ENCODE data around the gene ZFP2. TPM values are rescaled to one million over a fixed set of nuclear protein-coding genes. Genes with fewer than 3 reads are reported as not detected.
A peak's percentile ranks its signal among the peaks of the same experiment; 100 is the strongest.
"Not testable (repeated sequence)": the region's sequence is repeated elsewhere in the genome, so short reads cannot be mapped to it uniquely, and the experiment has no call there.

The ZFP2 gene
- total RNA-seq (2014; rRNA removed; shearing (Covaris generic); ENCODE audit: low replicate concordance) = 0.43 TPM in 1 of 2 replicates, not detected in the other

GRCh38 chr5:178895615-178896571 lies at the start of gene ZFP2:
Gene ZFP2 (plus strand): TSS chr5:178895913. CDS start chr5:178931314, 35,401 bp downstream.
- no peak within 1 kb of the TSS for H3K4me3 ChIP-seq (ENCODE audit: low read length)
- no peak for DNase-seq
- H3K27ac ChIP-seq (ENCODE audit: low read length) = no peak within 1 kb of the TSS
- no peak within 1 kb of the TSS for H3K4me2 ChIP-seq (ENCODE audit: low read depth, low read length, poor library complexity, severe bottlenecking)
- no peaks in the 10 kb centered on the region for H3K27me3 ChIP-seq (ENCODE audit: low read length)
- H3K9ac ChIP-seq (ENCODE audit: low read length) = no peak within 1 kb of the TSS
- H4K20me1 ChIP-seq (ENCODE audit: insufficient read depth, low read depth, low read length) = no peaks in the 10 kb centered on the region
- H3K36me3 ChIP-seq (ENCODE audit: insufficient read depth, low read length) = no peaks in the 10 kb centered on the region
- no peaks in the 10 kb centered on the region for H3K9me2 ChIP-seq (replicated peaks; ENCODE audit: insufficient read depth, low read length)
- H3K9me3 ChIP-seq (ENCODE audit: low read length) = no peaks in the 10 kb centered on the region; the same call in 1 of the 2 replicates
- no peaks in the 10 kb centered on the region for H3K79me2 ChIP-seq (ENCODE audit: low read length)
- no peak within 1 kb of the TSS for H2AFZ ChIP-seq (ENCODE audit: low read length)
- H3K4me1 ChIP-seq (ENCODE audit: low read length) = no peaks in the 10 kb centered on the region

- Histone ChIP-seq H3K27me3 (ENCODE audit: low read length) (no peaks in the 10 kb centered on the region), H3K9me2 (replicated peaks; ENCODE audit: insufficient read depth, low read length) (no peaks in the 10 kb centered on the region), H3K4me3 (ENCODE audit: low read length) (no peak overlapping the region), H3K9me3 (ENCODE audit: low read length) (no peaks in the 10 kb centered on the region), H3K79me2 (ENCODE audit: low read length) (no peaks in the 10 kb centered on the region), H3K27ac (ENCODE audit: low read length) (no peak overlapping the region), H4K20me1 (ENCODE audit: insufficient read depth, low read depth, low read length) (no peaks in the 10 kb centered on the region), H3K4me2 (ENCODE audit: low read depth, low read length, poor library complexity, severe bottlenecking) (no peak overlapping the region), H3K36me3 (ENCODE audit: insufficient read depth, low read length) (no peaks in the 10 kb centered on the region), H3K9ac (ENCODE audit: low read length) (no peak overlapping the region), H2AFZ (ENCODE audit: low read length) (no peak overlapping the region), H3K4me1 (ENCODE audit: low read length) (no peaks in the 10 kb centered on the region)
- DNase-seq = no peak
These were observed 46.4 kb upstream of the ZFP2 start for GRCh38 chr5:178849316-178849715.

GRCh38 chr5:178851951-178852350 lies 43.8 kb upstream of the ZFP2 start:
- DNase-seq = no peak
- Histone ChIP-seq H3K27me3 (ENCODE audit: low read length) (no peaks in the 10 kb centered on the region), H4K20me1 (ENCODE audit: insufficient read depth, low read depth, low read length) (no peaks in the 10 kb centered on the region), H3K9me2 (replicated peaks; ENCODE audit: insufficient read depth, low read length) (no peaks in the 10 kb centered on the region), H3K4me1 (ENCODE audit: low read length) (no peaks in the 10 kb centered on the region), H3K79me2 (ENCODE audit: low read length) (no peaks in the 10 kb centered on the region), H3K4me2 (ENCODE audit: low read depth, low read length, poor library complexity, severe bottlenecking) (no peak overlapping the region), H3K36me3 (ENCODE audit: insufficient read depth, low read length) (no peaks in the 10 kb centered on the region), H3K4me3 (ENCODE audit: low read length) (no peak overlapping the region), H3K27ac (ENCODE audit: low read length) (no peak overlapping the region), H3K9me3 (ENCODE audit: low read length) (no peaks in the 10 kb centered on the region), H3K9ac (ENCODE audit: low read length) (no peak overlapping the region), H2AFZ (ENCODE audit: low read length) (no peak overlapping the region)

GRCh38 chr5:178854284-178854683 lies 41.4 kb upstream of the ZFP2 start:
- H3K4me3 ChIP-seq (ENCODE audit: low read length) = no peak overlapping the region
- no peaks in the 10 kb centered on the region for H3K9me2 ChIP-seq (replicated peaks; ENCODE audit: insufficient read depth, low read length)
- H2AFZ ChIP-seq (ENCODE audit: low read length) = no peak overlapping the region
- no peaks in the 10 kb centered on the region for H3K36me3 ChIP-seq (ENCODE audit: insufficient read depth, low read length)
- H3K79me2 ChIP-seq (ENCODE audit: low read length) = no peaks in the 10 kb centered on the region
- H3K27ac ChIP-seq (ENCODE audit: low read length) = no peak overlapping the region
- no peaks in the 10 kb centered on the region; the same call in 1 of the 2 replicates for H3K27me3 ChIP-seq (ENCODE audit: low read length)
- H4K20me1 ChIP-seq (ENCODE audit: insufficient read depth, low read depth, low read length) = no peaks in the 10 kb centered on the region
- H3K4me2 ChIP-seq (ENCODE audit: low read depth, low read length, poor library complexity, severe bottlenecking) = no peak overlapping the region
- DNase-seq = no peak
- no peaks in the 10 kb centered on the region for H3K4me1 ChIP-seq (ENCODE audit: low read length)
- no peaks in the 10 kb centered on the region for H3K9me3 ChIP-seq (ENCODE audit: low read length)
- no peak overlapping the region for H3K9ac ChIP-seq (ENCODE audit: low read length)

GRCh38 chr5:178859625-178860521 lies 35.8 kb upstream of the ZFP2 start, which contains the start of gene ZNF354B:
Gene ZNF354B (plus strand): TSS chr5:178859953. CDS start chr5:178861048, 1,095 bp downstream.
- no peaks in the 10 kb centered on the region; the same call in 1 of the 2 replicates for H3K27me3 ChIP-seq (ENCODE audit: low read length)
- no peaks in the 10 kb centered on the region for H3K9me2 ChIP-seq (replicated peaks; ENCODE audit: insufficient read depth, low read length)
- peak within 1 kb of the TSS; percentile 55 for H3K4me2 ChIP-seq (ENCODE audit: low read depth, low read length, poor library complexity, severe bottlenecking)
- peak within 1 kb of the TSS; percentile 62 for H3K9ac ChIP-seq (ENCODE audit: low read length)
- no peaks in the 10 kb centered on the region for H3K9me3 ChIP-seq (ENCODE audit: low read length)
- no peaks in the 10 kb centered on the region for H4K20me1 ChIP-seq (ENCODE audit: insufficient read depth, low read depth, low read length)
- H3K36me3 ChIP-seq (ENCODE audit: insufficient read depth, low read length) = no peaks in the 10 kb centered on the region
- DNase-seq = peak; percentile 72
- H2AFZ ChIP-seq (ENCODE audit: low read length) = peak within 1 kb of the TSS; percentile 69; the same call in 1 of the 2 replicates
- H3K4me1 ChIP-seq (ENCODE audit: low read length) = no peaks in the 10 kb centered on the region
- no peaks in the 10 kb centered on the region for H3K79me2 ChIP-seq (ENCODE audit: low read length)
- H3K4me3 ChIP-seq (ENCODE audit: low read length) = peak within 1 kb of the TSS; percentile 60; the same call in 1 of the 2 replicates
- no peak within 1 kb of the TSS for H3K27ac ChIP-seq (ENCODE audit: low read length)

- not testable (repeated sequence) for H3K9me3 ChIP-seq (ENCODE audit: low read length); H3K4me3 ChIP-seq (ENCODE audit: low read length); DNase-seq; H4K20me1 ChIP-seq (ENCODE audit: insufficient read depth, low read depth, low read length); H3K4me2 ChIP-seq (ENCODE audit: low read depth, low read length, poor library complexity, severe bottlenecking); H3K27me3 ChIP-seq (ENCODE audit: low read length); H3K4me1 ChIP-seq (ENCODE audit: low read length); H3K36me3 ChIP-seq (ENCODE audit: insufficient read depth, low read length); H3K27ac ChIP-seq (ENCODE audit: low read length); H2AFZ ChIP-seq (ENCODE audit: low read length); H3K79me2 ChIP-seq (ENCODE audit: low read length); H3K9me2 ChIP-seq (replicated peaks; ENCODE audit: insufficient read depth, low read length); H3K9ac ChIP-seq (ENCODE audit: low read length)
These were observed 35.1 kb upstream of the ZFP2 start for GRCh38 chr5:178860615-178861014.

GRCh38 chr5:178861627-178862026 lies 34.1 kb upstream of the ZFP2 start:
- Histone ChIP-seq H2AFZ (ENCODE audit: low read length) (no peak overlapping the region), H3K4me1 (ENCODE audit: low read length) (no peaks in the 10 kb centered on the region), H3K9ac (ENCODE audit: low read length) (no peak overlapping the region), H3K36me3 (ENCODE audit: insufficient read depth, low read length) (no peaks in the 10 kb centered on the region), H4K20me1 (ENCODE audit: insufficient read depth, low read depth, low read length) (no peaks in the 10 kb centered on the region), H3K4me2 (ENCODE audit: low read depth, low read length, poor library complexity, severe bottlenecking) (no peak overlapping the region), H3K27me3 (ENCODE audit: low read length) (no peaks in the 10 kb centered on the region; the same call in 1 of the 2 replicates), H3K4me3 (ENCODE audit: low read length) (no peak overlapping the region), H3K9me2 (replicated peaks; ENCODE audit: insufficient read depth, low read length) (no peaks in the 10 kb centered on the region), H3K27ac (ENCODE audit: low read length) (no peak overlapping the region), H3K9me3 (ENCODE audit: low read length) (no peaks in the 10 kb centered on the region), H3K79me2 (ENCODE audit: low read length) (no peaks in the 10 kb centered on the region)
- no peak for DNase-seq

GRCh38 chr5:178866946-178867345 lies 28.8 kb upstream of the ZFP2 start:
- no peak for DNase-seq
- Histone ChIP-seq H3K4me2 (ENCODE audit: low read depth, low read length, poor library complexity, severe bottlenecking) (no peak overlapping the region), H3K79me2 (ENCODE audit: low read length) (no peaks in the 10 kb centered on the region), H3K9me2 (replicated peaks; ENCODE audit: insufficient read depth, low read length) (no peaks in the 10 kb centered on the region), H3K4me1 (ENCODE audit: low read length) (no peaks in the 10 kb centered on the region), H4K20me1 (ENCODE audit: insufficient read depth, low read depth, low read length) (no peaks in the 10 kb centered on the region), H3K4me3 (ENCODE audit: low read length) (no peak overlapping the region), H3K27me3 (ENCODE audit: low read length) (no peaks in the 10 kb centered on the region), H3K27ac (ENCODE audit: low read length) (no peak overlapping the region), H3K36me3 (ENCODE audit: insufficient read depth, low read length) (no peaks in the 10 kb centered on the region), H3K9ac (ENCODE audit: low read length) (no peak overlapping the region), H3K9me3 (ENCODE audit: low read length) (no peaks in the 10 kb centered on the region), H2AFZ (ENCODE audit: low read length) (no peak overlapping the region)
